Measurements from ENCODE around the gene DBNDD1.
"Not testable (repeated sequence)": the region's sequence is repeated elsewhere in the genome, so short reads cannot be mapped to it uniquely, and the experiment has no call there.

The DBNDD1 gene, protein sequence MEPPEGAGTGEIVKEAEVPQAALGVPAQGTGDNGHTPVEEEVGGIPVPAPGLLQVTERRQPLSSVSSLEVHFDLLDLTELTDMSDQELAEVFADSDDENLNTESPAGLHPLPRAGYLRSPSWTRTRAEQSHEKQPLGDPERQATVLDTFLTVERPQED

DNA sequence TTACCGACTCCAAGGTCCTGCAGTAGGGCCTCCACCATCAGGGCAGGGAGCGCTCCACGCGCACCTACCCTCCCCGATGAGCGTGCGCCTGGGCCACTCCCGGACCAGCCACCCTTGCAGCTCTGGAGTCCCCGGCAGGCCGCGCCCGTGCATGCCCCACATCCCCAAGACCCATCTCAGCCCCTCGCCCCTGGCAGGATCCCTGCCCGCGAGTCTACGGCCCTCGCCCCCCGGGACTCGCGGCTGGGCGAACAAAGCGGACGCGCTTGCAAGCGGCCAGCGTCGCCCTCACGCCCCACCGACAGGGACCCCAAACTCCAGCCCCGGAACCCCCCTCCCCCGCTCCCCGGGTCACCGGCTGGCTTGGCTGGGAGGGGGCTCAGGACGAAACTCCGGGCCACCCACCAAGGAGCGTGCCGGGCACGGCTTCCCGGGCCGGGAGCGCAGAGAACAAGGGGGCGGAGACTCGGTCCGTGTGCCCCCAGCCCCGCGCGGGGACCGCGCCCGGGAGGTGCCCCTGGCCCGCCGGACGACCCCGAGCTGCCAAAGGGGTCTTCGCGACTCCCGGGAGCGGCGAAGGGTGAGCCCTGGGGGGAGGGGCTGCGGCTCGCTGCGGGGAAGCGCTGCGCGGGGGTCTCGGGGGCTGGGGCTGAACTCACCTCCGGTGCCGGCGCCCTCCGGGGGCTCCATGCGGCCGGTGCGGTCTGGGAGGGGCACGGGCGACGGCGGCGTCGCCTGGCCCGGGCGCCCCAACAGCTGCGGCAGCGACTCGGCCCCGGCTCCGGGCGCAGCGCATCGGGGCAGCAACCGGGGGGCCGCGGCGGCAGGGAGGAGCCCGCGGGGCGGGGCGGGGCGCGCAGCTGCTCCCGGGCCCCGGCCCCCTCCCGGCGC is at the start of gene DBNDD1:
Gene DBNDD1, minus strand, starts transcription at position 805 of the 891 bp plus-strand sequence. Its CDS starts 115 bp downstream, at position 690.
- Mint-ChIP-seq H3K36me3 (ENCODE audit: low read depth) (peaks cover 5% of the 10 kb centered on the region), H3K9me3 (peaks cover 6% of the 10 kb centered on the region), H3K4me3 (peak within 1 kb of the TSS; percentile 62), H3K27ac (no peak within 1 kb of the TSS), H3K27me3 (peaks cover 20% of the 10 kb centered on the region), H3K4me1 (ENCODE audit: low read depth) (peaks cover 23% of the 10 kb centered on the region)
- DNase-seq, result no peak

DNA sequence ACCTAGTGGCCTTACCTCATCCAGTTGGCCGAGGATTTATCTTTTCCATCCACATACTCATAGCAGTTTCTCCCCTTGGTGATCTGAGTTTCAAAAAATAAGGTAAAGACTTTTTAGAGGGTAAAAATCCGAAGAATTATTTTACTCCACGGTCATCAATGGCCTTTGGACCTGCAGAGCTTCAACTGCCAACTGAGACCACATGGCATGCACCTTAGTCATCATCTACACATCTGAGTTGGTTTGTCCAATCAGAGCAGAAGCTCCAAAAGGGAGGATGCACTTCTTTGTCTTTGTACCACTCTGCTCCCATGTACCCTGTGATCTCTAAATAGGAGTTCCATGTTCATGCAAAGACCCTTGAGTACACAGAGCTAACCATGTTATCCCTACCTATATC is 42.2 kb upstream of the DBNDD1 start:
- peaks cover 8% of the 10 kb centered on the region for H3K27me3 Mint-ChIP-seq
- no peak overlapping the region for H3K27ac Mint-ChIP-seq
- no peaks in the 10 kb centered on the region for H3K9me3 Mint-ChIP-seq
- DNase-seq, result no peak
- H3K36me3 Mint-ChIP-seq (ENCODE audit: low read depth), result no peaks in the 10 kb centered on the region
- no peak overlapping the region for H3K4me3 Mint-ChIP-seq
- H3K4me1 Mint-ChIP-seq (ENCODE audit: low read depth), result peaks cover 14% of the 10 kb centered on the region

DNA sequence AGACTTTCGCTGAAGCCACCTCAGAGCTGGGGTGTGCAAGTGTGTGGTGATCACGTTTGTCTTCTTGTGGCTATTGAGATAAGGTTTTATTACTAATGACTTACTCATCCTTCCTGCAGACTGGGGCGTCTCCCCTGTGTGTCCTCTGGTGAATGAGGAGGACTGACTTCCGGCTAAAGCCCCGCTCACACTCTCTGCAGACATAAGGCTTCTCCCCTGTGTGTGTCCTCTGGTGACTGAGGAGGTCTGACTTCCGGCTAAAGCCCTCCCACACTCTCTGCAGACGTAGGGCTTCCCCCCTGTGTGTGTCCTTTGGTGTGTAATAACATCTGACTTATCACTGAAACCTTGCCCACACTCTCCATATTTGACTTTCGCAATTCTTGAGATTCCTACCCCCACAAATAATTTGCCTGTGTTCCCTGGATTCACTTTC is 38.5 kb upstream of the DBNDD1 start:
- H3K9me3 Mint-ChIP-seq, result peaks cover 20% of the 10 kb centered on the region
- H3K27me3 Mint-ChIP-seq, result no peaks in the 10 kb centered on the region
- DNase-seq, result no peak
- no peak overlapping the region for H3K4me3 Mint-ChIP-seq
- no peak overlapping the region for H3K27ac Mint-ChIP-seq
- H3K36me3 Mint-ChIP-seq (ENCODE audit: low read depth), result no peaks in the 10 kb centered on the region
- H3K4me1 Mint-ChIP-seq (ENCODE audit: low read depth), result peaks cover 14% of the 10 kb centered on the region

- Mint-ChIP-seq H3K4me1 (ENCODE audit: low read depth) (peaks cover 14% of the 10 kb centered on the region), H3K9me3 (peaks cover 20% of the 10 kb centered on the region)
- H3K36me3 Mint-ChIP-seq (ENCODE audit: low read depth); H3K27ac Mint-ChIP-seq; DNase-seq; H3K4me3 Mint-ChIP-seq; H3K27me3 Mint-ChIP-seq: not testable (repeated sequence)
These were observed 37.3 kb upstream of the DBNDD1 start for GRCh38 chr16:90056521-90056920.

GRCh38 chr16:90055371-90055770 is 36.1 kb upstream of the DBNDD1 start:
- DNase-seq, result no peak
- Mint-ChIP-seq H3K27ac (no peak overlapping the region), H3K9me3 (peaks cover 20% of the 10 kb centered on the region), H3K36me3 (ENCODE audit: low read depth) (no peaks in the 10 kb centered on the region), H3K4me3 (no peak overlapping the region), H3K4me1 (ENCODE audit: low read depth) (peaks cover 14% of the 10 kb centered on the region), H3K27me3 (no peaks in the 10 kb centered on the region)

DNA sequence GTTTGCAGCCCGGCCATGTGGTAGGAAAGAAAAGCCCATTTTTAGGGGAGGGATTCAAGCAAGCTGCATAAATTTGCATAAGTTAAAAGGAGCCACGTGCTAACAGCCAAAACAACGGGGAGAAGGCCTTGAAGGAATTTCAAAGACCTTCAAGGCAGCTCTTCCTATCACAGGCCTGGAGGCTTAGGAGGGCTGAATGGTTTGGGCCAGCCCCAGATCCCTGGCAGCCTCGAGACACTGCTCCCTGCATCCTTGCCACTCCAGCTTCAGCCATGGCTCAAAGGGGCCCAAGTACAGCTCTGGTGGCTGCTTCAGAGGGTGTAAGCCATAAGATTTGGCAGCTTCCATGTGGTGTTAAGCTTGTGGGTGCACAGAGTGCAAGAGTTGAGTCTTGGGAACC is 35.3 kb upstream of the DBNDD1 start:
- DNase-seq, result no peak
- Mint-ChIP-seq H3K4me3 (no peak overlapping the region), H3K36me3 (ENCODE audit: low read depth) (no peaks in the 10 kb centered on the region), H3K4me1 (ENCODE audit: low read depth) (peaks cover 14% of the 10 kb centered on the region), H3K27ac (no peak overlapping the region), H3K27me3 (no peaks in the 10 kb centered on the region), H3K9me3 (peaks cover 20% of the 10 kb centered on the region)

GRCh38 chr16:90053902-90054500 is 34.7 kb upstream of the DBNDD1 start:
- no peak for DNase-seq
- H3K4me1 Mint-ChIP-seq (ENCODE audit: low read depth), result peaks cover 14% of the 10 kb centered on the region
- no peak overlapping the region for H3K27ac Mint-ChIP-seq
- no peaks in the 10 kb centered on the region for H3K27me3 Mint-ChIP-seq
- H3K9me3 Mint-ChIP-seq, result peaks cover 20% of the 10 kb centered on the region
- no peaks in the 10 kb centered on the region for H3K36me3 Mint-ChIP-seq (ENCODE audit: low read depth)
- no peak overlapping the region for H3K4me3 Mint-ChIP-seq

DNA sequence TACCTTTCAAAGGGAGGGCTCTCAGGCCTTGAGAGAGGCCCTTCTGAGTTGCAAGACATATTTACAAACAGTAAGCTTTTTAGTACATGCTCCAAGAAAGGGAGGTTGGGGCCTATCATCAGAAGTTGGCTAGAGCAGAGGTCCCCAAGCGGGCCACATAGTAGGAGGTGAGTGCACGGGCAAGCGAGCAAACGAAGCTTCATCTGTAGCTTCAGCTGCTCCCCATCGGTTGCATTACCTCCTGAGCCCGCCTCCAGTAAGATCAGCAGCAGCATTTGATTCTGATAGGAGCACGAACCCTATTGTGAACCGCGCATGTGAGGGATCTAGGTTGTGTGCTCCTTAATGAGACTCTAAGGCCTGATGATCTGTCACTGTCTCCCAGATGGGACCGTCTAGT is 31.7 kb upstream of the DBNDD1 start:
- no peak overlapping the region for H3K27ac Mint-ChIP-seq
- H3K27me3 Mint-ChIP-seq, result peaks cover 13% of the 10 kb centered on the region
- no peak overlapping the region for H3K4me3 Mint-ChIP-seq
- peaks cover 10% of the 10 kb centered on the region for H3K4me1 Mint-ChIP-seq (ENCODE audit: low read depth)
- no peaks in the 10 kb centered on the region for H3K36me3 Mint-ChIP-seq (ENCODE audit: low read depth)
- H3K9me3 Mint-ChIP-seq, result peaks cover 20% of the 10 kb centered on the region
- no peak for DNase-seq

- peaks cover 10% of the 10 kb centered on the region for H3K4me1 Mint-ChIP-seq (ENCODE audit: low read depth)
- no peaks in the 10 kb centered on the region for H3K36me3 Mint-ChIP-seq (ENCODE audit: low read depth)
- peaks cover 8% of the 10 kb centered on the region for H3K9me3 Mint-ChIP-seq
- no peak overlapping the region for H3K4me3 Mint-ChIP-seq
- H3K27me3 Mint-ChIP-seq, result peaks cover 21% of the 10 kb centered on the region
- DNase-seq, result no peak
- no peak overlapping the region for H3K27ac Mint-ChIP-seq
These were observed 29.6 kb upstream of the DBNDD1 start for GRCh38 chr16:90048737-90049330.

- H3K4me3 Mint-ChIP-seq, result no peak overlapping the region
- peaks cover 21% of the 10 kb centered on the region for H3K27me3 Mint-ChIP-seq
- no peak for DNase-seq
- H3K9me3 Mint-ChIP-seq, result peaks cover 5% of the 10 kb centered on the region
- no peak overlapping the region for H3K27ac Mint-ChIP-seq
- no peaks in the 10 kb centered on the region for H3K36me3 Mint-ChIP-seq (ENCODE audit: low read depth)
- H3K4me1 Mint-ChIP-seq (ENCODE audit: low read depth), result peaks cover 10% of the 10 kb centered on the region
These were observed 29.1 kb upstream of the DBNDD1 start for GRCh38 chr16:90048347-90048722.

- Mint-ChIP-seq H3K9me3 (no peaks in the 10 kb centered on the region), H3K36me3 (ENCODE audit: low read depth) (peaks cover 4% of the 10 kb centered on the region), H3K4me1 (ENCODE audit: low read depth) (peaks cover 10% of the 10 kb centered on the region), H3K4me3 (no peak overlapping the region), H3K27me3 (peaks cover 21% of the 10 kb centered on the region), H3K27ac (no peak overlapping the region)
- no peak for DNase-seq
These were observed 28.6 kb upstream of the DBNDD1 start for GRCh38 chr16:90047714-90048346.

DNA sequence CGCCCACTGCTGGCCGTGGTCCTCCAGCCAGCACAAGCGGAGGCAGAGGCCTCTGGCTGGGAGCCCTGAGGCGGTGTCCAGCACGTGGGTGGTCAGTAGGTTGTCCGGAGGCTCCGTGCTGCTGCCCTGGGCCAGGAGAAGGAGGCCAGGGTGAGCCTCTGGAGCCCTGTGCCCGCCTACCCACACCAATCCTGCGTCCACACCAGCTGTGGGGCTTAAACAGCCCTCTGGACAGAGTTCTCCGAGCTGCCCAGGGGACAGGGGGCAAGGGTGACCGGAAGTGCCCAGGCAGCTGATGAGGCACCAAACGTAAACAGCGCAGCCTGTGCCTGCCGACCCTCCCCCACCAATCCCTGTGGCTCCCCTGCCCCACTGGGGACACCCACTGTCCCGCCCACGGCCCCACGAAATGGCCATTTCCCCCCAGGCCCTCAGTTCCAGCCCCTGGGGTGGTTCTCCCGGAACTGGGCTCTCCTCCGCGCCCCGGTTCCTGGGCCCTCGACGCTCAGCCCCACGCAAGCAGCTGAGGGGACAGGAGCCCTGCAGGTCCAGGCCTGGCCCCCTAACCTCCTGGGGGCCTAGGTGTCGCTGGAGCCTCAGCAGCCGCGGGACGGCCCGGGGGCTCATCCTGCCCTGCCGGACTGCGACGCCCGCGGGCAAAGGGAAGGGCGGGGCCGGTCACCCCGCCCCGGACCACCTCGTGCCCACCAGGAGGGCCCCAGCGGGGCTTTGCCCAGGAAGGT is 27.9 kb upstream of the DBNDD1 start:
- H3K27ac Mint-ChIP-seq, result no peak overlapping the region

GRCh38 chr16:90046122-90046970 is 27.1 kb upstream of the DBNDD1 start:
- Mint-ChIP-seq H3K4me1 (ENCODE audit: low read depth) (peaks cover 10% of the 10 kb centered on the region), H3K9me3 (no peaks in the 10 kb centered on the region), H3K4me3 (no peak overlapping the region), H3K27me3 (peaks cover 21% of the 10 kb centered on the region), H3K36me3 (ENCODE audit: low read depth) (peaks cover 10% of the 10 kb centered on the region), H3K27ac (no peak overlapping the region)
- no peak for DNase-seq

More for the DNA sequence above, 27.9 kb upstream of the DBNDD1 start:
- H3K4me3 Mint-ChIP-seq, result no peak overlapping the region
- peaks cover 21% of the 10 kb centered on the region for H3K27me3 Mint-ChIP-seq
- peaks cover 10% of the 10 kb centered on the region for H3K4me1 Mint-ChIP-seq (ENCODE audit: low read depth)
- peaks cover 10% of the 10 kb centered on the region for H3K36me3 Mint-ChIP-seq (ENCODE audit: low read depth)
- DNase-seq, result no peak
- no peaks in the 10 kb centered on the region for H3K9me3 Mint-ChIP-seq
